Ishikawa (cell line): ENCODE data around the gene PPP2R1A.

Experiments
- CEBPB ChIP-seq: IDR thresholded peaks from 2 replicates; pipeline ENCODE4 v1.6.1; 2012
- CREB1 ChIP-seq: IDR thresholded peaks from 2 replicates; pipeline ENCODE4 v1.6.1; 2012; ENCODE audit warnings: low read depth
- EGR1 ChIP-seq: IDR thresholded peaks from 2 replicates; pipeline ENCODE4 v1.6.1; 2012
- EP300 ChIP-seq: IDR thresholded peaks from 2 replicates; pipeline ENCODE4 v1.6.1; 2012; ENCODE audit warnings: borderline replicate concordance
- FOXM1 ChIP-seq: IDR thresholded peaks from 2 replicates; pipeline ENCODE4 v1.6.1; 2012; ENCODE audit warnings: low read depth, borderline replicate concordance
- NFIC ChIP-seq: IDR thresholded peaks from 2 replicates; pipeline ENCODE4 v1.6.1; 2012
- RAD21 ChIP-seq: IDR thresholded peaks from 2 replicates; pipeline ENCODE4 v1.6.1; 2012; ENCODE audit warnings: low read depth
- TAF1 ChIP-seq: IDR thresholded peaks from 2 replicates; pipeline ENCODE4 v1.6.1; 2012; ENCODE audit warnings: low read depth, mild to moderate bottlenecking
- TCF12 ChIP-seq: IDR thresholded peaks from 2 replicates; pipeline ENCODE4 v1.6.1; 2012; ENCODE audit warnings: low read depth
- TEAD4 ChIP-seq: IDR thresholded peaks from 2 replicates; pipeline ENCODE4 v1.6.1; 2012
- YY1 ChIP-seq: IDR thresholded peaks from 2 replicates; pipeline ENCODE4 v1.6.1; 2012; ENCODE audit warnings: low read depth
- ZBTB7A ChIP-seq: IDR thresholded peaks from 2 replicates; pipeline ENCODE4 v1.6.1; 2012; ENCODE audit warnings: low read depth
- TF ChIP-seq, protein P1 (sequence below): IDR thresholded peaks from 2 replicates; pipeline ENCODE4 v1.6.1; 2012; ENCODE audit warnings: low read depth, mild to moderate bottlenecking
- TF ChIP-seq, protein P2 (sequence below): IDR thresholded peaks from 2 replicates; pipeline ENCODE4 v1.6.1; 2012

DNA sequence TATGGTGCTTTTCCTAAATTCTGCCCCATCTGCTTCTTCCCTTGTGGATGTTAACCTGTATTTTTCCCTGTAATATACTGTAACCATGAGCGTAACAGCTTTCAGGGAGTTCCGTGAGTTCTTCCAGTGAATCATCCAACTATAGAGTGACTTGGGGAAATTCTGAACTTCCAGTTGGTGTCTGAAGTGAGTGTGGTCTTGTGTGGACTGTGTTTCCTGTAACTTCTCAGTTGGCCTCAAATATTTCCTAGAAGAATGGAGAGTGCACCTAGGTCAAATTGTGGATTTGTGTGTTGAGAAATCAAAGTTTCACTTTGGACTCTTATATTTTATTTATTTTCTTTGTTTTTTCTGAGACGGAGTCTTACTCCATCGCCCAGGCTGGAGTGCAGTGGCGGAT lies 68.6 kb downstream of the PPP2R1A start:
- TF ChIP-seq YY1 (no peak), EGR1 (no peak), RAD21 (no peak), CEBPB (no peak), CREB1 (no peak), NFIC (no peak), TEAD4 (no peak), EP300 (no peak), TAF1 (no peak), FOXM1 (no peak), ZBTB7A (no peak), TCF12 (no peak)
- TF ChIP-seq, protein P1, sequence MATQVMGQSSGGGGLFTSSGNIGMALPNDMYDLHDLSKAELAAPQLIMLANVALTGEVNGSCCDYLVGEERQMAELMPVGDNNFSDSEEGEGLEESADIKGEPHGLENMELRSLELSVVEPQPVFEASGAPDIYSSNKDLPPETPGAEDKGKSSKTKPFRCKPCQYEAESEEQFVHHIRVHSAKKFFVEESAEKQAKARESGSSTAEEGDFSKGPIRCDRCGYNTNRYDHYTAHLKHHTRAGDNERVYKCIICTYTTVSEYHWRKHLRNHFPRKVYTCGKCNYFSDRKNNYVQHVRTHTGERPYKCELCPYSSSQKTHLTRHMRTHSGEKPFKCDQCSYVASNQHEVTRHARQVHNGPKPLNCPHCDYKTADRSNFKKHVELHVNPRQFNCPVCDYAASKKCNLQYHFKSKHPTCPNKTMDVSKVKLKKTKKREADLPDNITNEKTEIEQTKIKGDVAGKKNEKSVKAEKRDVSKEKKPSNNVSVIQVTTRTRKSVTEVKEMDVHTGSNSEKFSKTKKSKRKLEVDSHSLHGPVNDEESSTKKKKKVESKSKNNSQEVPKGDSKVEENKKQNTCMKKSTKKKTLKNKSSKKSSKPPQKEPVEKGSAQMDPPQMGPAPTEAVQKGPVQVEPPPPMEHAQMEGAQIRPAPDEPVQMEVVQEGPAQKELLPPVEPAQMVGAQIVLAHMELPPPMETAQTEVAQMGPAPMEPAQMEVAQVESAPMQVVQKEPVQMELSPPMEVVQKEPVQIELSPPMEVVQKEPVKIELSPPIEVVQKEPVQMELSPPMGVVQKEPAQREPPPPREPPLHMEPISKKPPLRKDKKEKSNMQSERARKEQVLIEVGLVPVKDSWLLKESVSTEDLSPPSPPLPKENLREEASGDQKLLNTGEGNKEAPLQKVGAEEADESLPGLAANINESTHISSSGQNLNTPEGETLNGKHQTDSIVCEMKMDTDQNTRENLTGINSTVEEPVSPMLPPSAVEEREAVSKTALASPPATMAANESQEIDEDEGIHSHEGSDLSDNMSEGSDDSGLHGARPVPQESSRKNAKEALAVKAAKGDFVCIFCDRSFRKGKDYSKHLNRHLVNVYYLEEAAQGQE, result no peak
- TF ChIP-seq, protein P2, sequence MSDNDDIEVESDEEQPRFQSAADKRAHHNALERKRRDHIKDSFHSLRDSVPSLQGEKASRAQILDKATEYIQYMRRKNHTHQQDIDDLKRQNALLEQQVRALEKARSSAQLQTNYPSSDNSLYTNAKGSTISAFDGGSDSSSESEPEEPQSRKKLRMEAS, result no peak
